Osteoblast (primary cell): ENCODE data around the gene LRRK1. TPM values are rescaled to one million over a fixed set of nuclear protein-coding genes. Genes with fewer than 3 reads are reported as not detected.
A peak's percentile ranks its signal among the peaks of the same experiment; 100 is the strongest.

Experiments used
- DNase-seq: peaks from one replicate; pipeline ENCODE4 v3.0.0; 2011; ENCODE audit warnings: low spot score, mixed read lengths; ENCODE audit not compliant: insufficient read length; ENCODE audit errors: missing footprints
- H2AFZ ChIP-seq: 2 replicates; pipeline ENCODE4 v1.6.0; 2011; ENCODE audit warnings: mild to moderate bottlenecking, low read length
- H3K27ac ChIP-seq: 2 replicates; pipeline ENCODE4 v1.5.1; 2011; ENCODE audit warnings: mild to moderate bottlenecking, low read depth, low read length, moderate library complexity
- H3K27me3 ChIP-seq: 2 replicates; pipeline ENCODE4 v1.6.0; 2012; ENCODE audit warnings: mild to moderate bottlenecking, control low read depth, inconsistent platforms, low read length, moderate library complexity; ENCODE audit not compliant: insufficient read depth
- H3K36me3 ChIP-seq: 2 replicates; pipeline ENCODE4 v1.5.1; 2011; ENCODE audit warnings: mild to moderate bottlenecking, low read length, control low read depth, moderate library complexity; ENCODE audit not compliant: insufficient read depth
- H3K4me1 ChIP-seq: 2 replicates; pipeline ENCODE4 v1.5.1; 2011; ENCODE audit warnings: mild to moderate bottlenecking, low read length, control low read depth, moderate library complexity; ENCODE audit not compliant: insufficient read depth
- H3K4me2 ChIP-seq: 2 replicates; pipeline ENCODE4 v1.6.0; 2011; ENCODE audit warnings: mild to moderate bottlenecking, low read length; ENCODE audit not compliant: insufficient read depth
- H3K4me3 ChIP-seq: fragments of 200-600 bp; sonication (generic); 3 replicates; pipeline ENCODE4 v1.5.1; 2012; ENCODE audit warnings: mild to moderate bottlenecking, low read length, inconsistent platforms; ENCODE audit not compliant: insufficient read depth
- H3K79me2 ChIP-seq: 2 replicates; pipeline ENCODE4 v1.6.0; 2012; ENCODE audit warnings: mild to moderate bottlenecking, low read length, control low read depth, inconsistent platforms; ENCODE audit not compliant: insufficient read depth
- H3K9me3 ChIP-seq: 2 replicates; pipeline ENCODE4 v1.5.1; 2011; ENCODE audit warnings: low read depth, low read length, control low read depth
- H4K20me1 ChIP-seq: 2 replicates; pipeline ENCODE4 v1.6.0; 2012; ENCODE audit warnings: mild to moderate bottlenecking, low read length, control low read depth; ENCODE audit not compliant: insufficient read depth
- total RNA-seq: library from RNA; depleted of rRNA; stranded (reverse); fragments of >200 nt; gene quantifications from 2 replicates; pipeline ENCODE4 v1.2.3, GENCODE V29; 2012
- TF ChIP-seq, protein P1 (sequence below): IDR thresholded peaks from 2 replicates; pipeline ENCODE4 v1.5.1; 2011; ENCODE audit warnings: mild to moderate bottlenecking, low read depth, low read length, moderate library complexity; ENCODE audit errors: extremely low read depth

LRRK1 gene
- total RNA-seq, 1 donor = 15.2 TPM

DNA sequence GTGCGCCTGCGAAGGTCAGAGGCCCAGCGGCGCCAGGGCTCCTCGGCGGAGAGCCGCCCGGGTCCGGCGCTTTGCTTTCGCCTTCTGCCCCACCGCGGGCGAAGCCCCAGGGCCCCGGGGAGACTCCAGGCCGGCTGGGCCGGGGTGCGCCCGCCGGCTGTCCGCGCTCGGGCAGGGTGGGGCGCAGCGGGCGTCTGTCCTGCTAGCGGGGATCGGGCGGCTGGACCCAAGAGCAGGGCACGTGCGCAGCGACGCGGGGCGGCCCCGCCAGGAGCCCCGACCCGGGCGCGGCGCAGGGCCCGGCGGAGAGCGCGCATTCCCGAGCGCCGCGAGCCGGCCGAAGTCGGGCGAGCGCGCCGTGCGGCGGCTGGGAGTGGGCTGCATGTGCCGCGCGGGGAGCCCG is 40.1 kb upstream of the LRRK1 start:
- Histone ChIP-seq H3K9me3 (no peaks in the 10 kb centered on the region), H3K27me3 (peaks cover 6% of the 10 kb centered on the region), H3K79me2 (no peaks in the 10 kb centered on the region), H3K4me3 (peak overlapping the region; percentile 69), H3K4me1 (no peaks in the 10 kb centered on the region), H3K27ac (no peak overlapping the region), H4K20me1 (no peaks in the 10 kb centered on the region), H3K36me3 (no peaks in the 10 kb centered on the region), H3K4me2 (no peak overlapping the region), H2AFZ (no peak overlapping the region)
- peak; percentile 87 for DNase-seq
- TF ChIP-seq, protein P1, sequence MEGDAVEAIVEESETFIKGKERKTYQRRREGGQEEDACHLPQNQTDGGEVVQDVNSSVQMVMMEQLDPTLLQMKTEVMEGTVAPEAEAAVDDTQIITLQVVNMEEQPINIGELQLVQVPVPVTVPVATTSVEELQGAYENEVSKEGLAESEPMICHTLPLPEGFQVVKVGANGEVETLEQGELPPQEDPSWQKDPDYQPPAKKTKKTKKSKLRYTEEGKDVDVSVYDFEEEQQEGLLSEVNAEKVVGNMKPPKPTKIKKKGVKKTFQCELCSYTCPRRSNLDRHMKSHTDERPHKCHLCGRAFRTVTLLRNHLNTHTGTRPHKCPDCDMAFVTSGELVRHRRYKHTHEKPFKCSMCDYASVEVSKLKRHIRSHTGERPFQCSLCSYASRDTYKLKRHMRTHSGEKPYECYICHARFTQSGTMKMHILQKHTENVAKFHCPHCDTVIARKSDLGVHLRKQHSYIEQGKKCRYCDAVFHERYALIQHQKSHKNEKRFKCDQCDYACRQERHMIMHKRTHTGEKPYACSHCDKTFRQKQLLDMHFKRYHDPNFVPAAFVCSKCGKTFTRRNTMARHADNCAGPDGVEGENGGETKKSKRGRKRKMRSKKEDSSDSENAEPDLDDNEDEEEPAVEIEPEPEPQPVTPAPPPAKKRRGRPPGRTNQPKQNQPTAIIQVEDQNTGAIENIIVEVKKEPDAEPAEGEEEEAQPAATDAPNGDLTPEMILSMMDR = no peak

DNA sequence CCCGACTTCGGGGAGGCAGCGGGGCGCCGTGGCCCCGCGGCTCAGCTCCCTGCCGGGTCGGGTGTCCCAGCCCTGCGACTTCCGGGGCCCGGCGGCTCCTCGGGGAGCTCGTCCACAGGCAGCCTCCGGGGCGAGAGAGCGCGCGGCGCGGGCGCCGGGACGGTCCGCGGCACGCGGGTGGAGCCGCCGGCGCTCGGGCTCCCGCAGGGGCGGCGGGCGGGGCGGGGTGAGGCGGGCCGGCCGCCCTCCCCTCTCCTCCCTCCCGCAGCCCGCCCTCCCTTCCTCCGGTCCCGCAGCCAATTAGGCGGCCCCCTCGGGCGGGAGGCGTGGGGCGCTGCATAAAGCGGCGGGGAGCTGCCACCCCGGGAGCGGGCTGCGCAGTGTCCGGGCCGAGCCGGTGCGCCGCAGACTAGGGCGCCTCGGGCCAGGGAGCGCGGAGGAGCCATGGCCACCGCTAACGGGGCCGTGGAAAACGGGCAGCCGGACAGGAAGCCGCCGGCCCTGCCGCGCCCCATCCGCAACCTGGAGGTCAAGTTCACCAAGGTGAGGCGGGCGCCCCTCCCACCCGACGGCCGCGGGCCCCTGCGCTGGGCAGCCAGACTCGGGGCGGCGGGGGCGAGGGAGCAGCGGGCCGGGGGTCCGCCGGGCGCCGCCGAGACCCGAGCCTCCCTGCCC is 39.6 kb upstream of the LRRK1 start, which contains the start of gene ALDH1A3:
ALDH1A3 (plus strand) TSS at position 368 of the 675 bp plus-strand sequence; CDS start at position 445, 77 bp downstream.
- H3K27me3 ChIP-seq = peaks cover 6% of the 10 kb centered on the region
- no peaks in the 10 kb centered on the region for H3K4me1 ChIP-seq
- no peak within 1 kb of the TSS for H3K27ac ChIP-seq
- no peaks in the 10 kb centered on the region for H3K9me3 ChIP-seq
- peak within 1 kb of the TSS; percentile 81 for H2AFZ ChIP-seq
- no peaks in the 10 kb centered on the region for H3K79me2 ChIP-seq
- H3K4me2 ChIP-seq = peak within 1 kb of the TSS; percentile 76
- TF ChIP-seq, protein P1 = no peak
- peak within 1 kb of the TSS; percentile 69 for H3K4me3 ChIP-seq
- no peaks in the 10 kb centered on the region for H4K20me1 ChIP-seq
- DNase-seq = peak; percentile 97
- no peaks in the 10 kb centered on the region for H3K36me3 ChIP-seq

DNA sequence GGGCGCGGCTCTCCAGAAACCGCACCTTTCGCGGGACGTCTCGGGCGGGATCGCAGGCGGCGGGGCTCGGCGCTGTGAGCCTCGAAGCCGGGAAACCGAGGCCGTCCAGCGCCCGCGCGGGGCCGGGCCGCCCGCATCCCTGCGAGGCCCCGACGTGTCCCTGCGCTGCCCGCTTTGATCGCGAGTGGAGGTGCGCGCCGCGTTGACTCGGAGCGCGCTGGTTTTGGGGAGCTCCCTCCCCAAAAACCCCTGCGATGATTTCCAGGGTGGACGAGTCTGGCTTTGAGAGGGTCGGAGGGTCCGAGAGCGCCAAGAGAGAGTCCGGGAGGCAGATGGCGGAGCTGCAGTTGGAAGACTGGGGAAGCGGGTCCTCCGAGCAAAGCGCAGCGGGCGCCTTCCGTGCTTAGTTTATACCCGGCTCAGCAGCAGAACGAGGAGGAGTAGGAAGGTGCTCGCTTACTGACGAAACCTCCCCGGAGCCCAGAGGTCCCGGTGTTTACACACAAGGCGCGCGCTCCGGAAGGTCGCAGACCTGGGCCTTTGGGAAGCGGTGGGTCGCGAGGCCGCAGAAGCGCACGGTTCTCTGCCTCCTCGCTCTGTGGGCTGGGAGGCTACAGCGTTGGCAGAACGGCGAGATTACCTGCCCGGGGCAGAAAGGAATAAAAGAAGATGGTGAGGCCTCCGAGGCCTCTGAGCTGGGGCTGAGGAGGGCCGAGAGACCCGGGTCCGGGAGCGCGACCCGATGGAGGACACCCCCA is 38.8 kb upstream of the LRRK1 start:
- Histone ChIP-seq H2AFZ (peak overlapping the region; percentile 81), H3K4me1 (no peaks in the 10 kb centered on the region), H3K9me3 (no peaks in the 10 kb centered on the region), H3K27ac (no peak overlapping the region), H3K27me3 (peaks cover 6% of the 10 kb centered on the region), H3K4me2 (peak overlapping the region; percentile 76), H3K79me2 (no peaks in the 10 kb centered on the region), H4K20me1 (no peaks in the 10 kb centered on the region), H3K4me3 (peak overlapping the region; percentile 69), H3K36me3 (no peaks in the 10 kb centered on the region)
- peak; percentile 79 for DNase-seq
- TF ChIP-seq, protein P1 = no peak

DNA sequence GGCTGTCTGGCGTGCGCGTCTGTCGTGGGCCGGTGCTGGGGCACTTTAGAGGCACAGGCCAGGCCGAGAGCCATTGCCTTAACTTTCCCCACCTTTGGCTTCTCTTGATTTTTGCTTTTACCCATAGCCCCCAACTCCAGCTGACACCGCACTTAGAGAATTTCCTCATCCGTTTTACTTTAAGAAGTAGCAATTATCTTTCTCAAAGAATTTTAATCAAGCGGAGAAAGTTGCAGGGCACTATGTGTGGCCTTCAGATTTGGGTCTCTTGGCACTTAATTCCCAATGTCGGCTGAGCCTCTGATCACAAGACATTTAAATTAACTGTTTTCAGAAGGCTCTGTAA is 38.3 kb upstream of the LRRK1 start:
- TF ChIP-seq, protein P1 = no peak
- H2AFZ ChIP-seq = no peak overlapping the region
- H3K4me3 ChIP-seq = peak overlapping the region; percentile 69
- H3K4me1 ChIP-seq = no peaks in the 10 kb centered on the region
- H3K9me3 ChIP-seq = no peaks in the 10 kb centered on the region
- peak; percentile 82 for DNase-seq
- H4K20me1 ChIP-seq = no peaks in the 10 kb centered on the region
- no peaks in the 10 kb centered on the region for H3K36me3 ChIP-seq
- H3K79me2 ChIP-seq = no peaks in the 10 kb centered on the region
- peaks cover 6% of the 10 kb centered on the region for H3K27me3 ChIP-seq
- no peak overlapping the region for H3K27ac ChIP-seq
- H3K4me2 ChIP-seq = peak overlapping the region; percentile 76
